H9 (cell line): ENCODE results near the gene FNIP2. TPM values are rescaled to one million over a fixed set of nuclear protein-coding genes. Genes with fewer than 3 reads are reported as not detected.

Experiments used
- DNase-seq: peaks from one replicate; pipeline ENCODE4 v3.0.0-alpha.2; 2017
- H2AFZ ChIP-seq: one replicate; pipeline ENCODE4 v1.6.1; 2013; ENCODE audit warnings: mild to moderate bottlenecking, low read length, control low read depth, moderate library complexity
- H2AK5ac ChIP-seq: 2 replicates; pipeline ENCODE4 v1.6.1; 2013; ENCODE audit warnings: low read length, control low read depth, mixed read lengths; ENCODE audit not compliant: insufficient read length
- H2BK120ac ChIP-seq: one replicate; pipeline ENCODE4 v1.6.1; 2013; ENCODE audit warnings: low read depth, mild to moderate bottlenecking, low read length, control low read depth, inconsistent platforms; ENCODE audit not compliant: poor library complexity, severe bottlenecking
- H2BK12ac ChIP-seq: 2 replicates; pipeline ENCODE4 v1.6.1; 2013; ENCODE audit warnings: low read length, control low read depth, mixed read lengths, low read depth; ENCODE audit not compliant: insufficient read length
- H2BK15ac ChIP-seq: 2 replicates; pipeline ENCODE4 v1.6.1; 2013; ENCODE audit warnings: low read depth, low read length, control low read depth
- H2BK20ac ChIP-seq: one replicate; pipeline ENCODE4 v1.6.1; 2013; ENCODE audit warnings: low read depth, mild to moderate bottlenecking, low read length, control low read depth, inconsistent platforms; ENCODE audit not compliant: poor library complexity, severe bottlenecking
- H2BK5ac ChIP-seq: 2 replicates; pipeline ENCODE4 v1.6.1; 2013; ENCODE audit warnings: low read length, control low read depth, mixed read lengths; ENCODE audit not compliant: insufficient read length
- H3K14ac ChIP-seq: 2 replicates; pipeline ENCODE4 v1.6.1; 2013; ENCODE audit warnings: low read length, control low read depth; ENCODE audit not compliant: insufficient read depth
- H3K18ac ChIP-seq: 2 replicates; pipeline ENCODE4 v1.6.1; 2013; ENCODE audit warnings: low read depth, mild to moderate bottlenecking, mixed read lengths, low read length, control low read depth; ENCODE audit not compliant: insufficient read length
- H3K23ac ChIP-seq: 2 replicates; pipeline ENCODE4 v1.6.1; 2013; ENCODE audit warnings: low read length, control low read depth, mixed read lengths, low read depth; ENCODE audit not compliant: insufficient read length
- H3K23me2 ChIP-seq: 2 replicates; pipeline ENCODE4 v1.6.1; 2013; ENCODE audit warnings: low read depth, mild to moderate bottlenecking, mixed read lengths, low read length, control low read depth; ENCODE audit not compliant: insufficient read length, poor library complexity, severe bottlenecking
- H3K27ac ChIP-seq: 2 replicates; pipeline ENCODE4 v1.5.1; 2013; ENCODE audit warnings: low read length, control low read depth, mixed read lengths, low read depth; ENCODE audit not compliant: insufficient read length
- H3K27me3 ChIP-seq: 2 replicates; pipeline ENCODE4 v1.6.1; 2013; ENCODE audit warnings: low read length, control low read depth, inconsistent platforms; ENCODE audit not compliant: insufficient read depth
- H3K4ac ChIP-seq: 2 replicates; pipeline ENCODE4 v1.6.1; 2013; ENCODE audit warnings: low read depth, mild to moderate bottlenecking, control low read depth, inconsistent platforms, low read length, moderate library complexity
- H3K4me1 ChIP-seq: 2 replicates; pipeline ENCODE4 v1.6.1; 2013; ENCODE audit warnings: low read length, control low read depth, inconsistent platforms; ENCODE audit not compliant: insufficient read depth
- H3K4me2 ChIP-seq: 2 replicates; pipeline ENCODE4 v1.6.1; 2013; ENCODE audit warnings: low read length, control low read depth, mixed read lengths; ENCODE audit not compliant: insufficient read length, insufficient read depth
- H3K56ac ChIP-seq: 2 replicates; pipeline ENCODE4 v1.6.1; 2013; ENCODE audit warnings: low read depth, mild to moderate bottlenecking, mixed read lengths, low read length, control low read depth; ENCODE audit not compliant: insufficient read length
- H3K79me1 ChIP-seq: 2 replicates; pipeline ENCODE4 v1.6.1; 2013; ENCODE audit warnings: low read depth, mild to moderate bottlenecking, moderate library complexity, low read length, control low read depth, inconsistent platforms; ENCODE audit not compliant: insufficient read depth, poor library complexity, severe bottlenecking
- H3K79me2 ChIP-seq: 2 replicates; pipeline ENCODE4 v1.6.1; 2013; ENCODE audit warnings: low read length, control low read depth, inconsistent platforms; ENCODE audit not compliant: insufficient read depth
- H3K9ac ChIP-seq: 2 replicates; pipeline ENCODE4 v1.6.1; 2013; ENCODE audit warnings: low read length, control low read depth, mixed read lengths; ENCODE audit not compliant: insufficient read length; ENCODE audit errors: extremely low read depth
- H3K9me3 ChIP-seq: one replicate; pipeline ENCODE4 v1.6.1; 2013; ENCODE audit warnings: low read depth, low read length, inconsistent platforms; ENCODE audit not compliant: control insufficient read depth
- H3T11ph ChIP-seq: one replicate; pipeline ENCODE4 v1.6.1; 2013; ENCODE audit warnings: mild to moderate bottlenecking, low read length, control low read depth, inconsistent platforms
- H4K20me1 ChIP-seq: one replicate; pipeline ENCODE4 v1.6.1; 2013; ENCODE audit not compliant: control insufficient read depth, insufficient read length, insufficient read depth
- H4K5ac ChIP-seq: 2 replicates; pipeline ENCODE4 v1.6.1; 2013; ENCODE audit warnings: low read depth, mild to moderate bottlenecking, mixed read lengths, low read length, control low read depth; ENCODE audit not compliant: insufficient read length
- H4K8ac ChIP-seq: replicated peaks from 2 replicates; pipeline ENCODE4 v1.6.1; 2013; ENCODE audit warnings: low read length, control low read depth, mixed read lengths, low read depth; ENCODE audit not compliant: insufficient read length
- H4K91ac ChIP-seq: 2 replicates; pipeline ENCODE4 v1.6.1; 2013; ENCODE audit warnings: low read depth, mild to moderate bottlenecking, moderate library complexity, mixed read lengths, low read length, control low read depth; ENCODE audit not compliant: insufficient read length
- H3K27ac Mint-ChIP-seq, 3 experiments: 2 replicates in 2 of 3; 3 replicates in 1 of 3; pipeline ENCODE4 v1.8.0; 2020 to 2021; ENCODE audit warnings: mixed read lengths in 3 of 3, mild to moderate bottlenecking in 1 of 3, moderate library complexity in 1 of 3
- H3K27me3 Mint-ChIP-seq: 2 replicates; pipeline ENCODE4 v1.8.0; 2021; ENCODE audit warnings: low read depth, mild to moderate bottlenecking, moderate library complexity, mixed read lengths
- H3K36me3 Mint-ChIP-seq, 3 experiments: 2 replicates in 2 of 3; 3 replicates in 1 of 3; pipeline ENCODE4 v1.8.0; 2020 to 2021; ENCODE audit warnings: low read depth in 3 of 3, mixed read lengths in 3 of 3; ENCODE audit not compliant: insufficient read depth in 1 of 3
- H3K4me1 Mint-ChIP-seq, 2 experiments: 2 replicates each; pipeline ENCODE4 v1.8.0; 2020; ENCODE audit warnings: mixed read lengths in 2 of 2
- H3K4me3 Mint-ChIP-seq, 2 experiments: 2 replicates in 1 of 2; 3 replicates in 1 of 2; pipeline ENCODE4 v1.8.0; 2020 to 2021; ENCODE audit warnings: mild to moderate bottlenecking in 2 of 2, mixed read lengths in 2 of 2, moderate library complexity in 1 of 2
- H3K9me3 Mint-ChIP-seq, 2 experiments: 2 replicates in 1 of 2; 3 replicates in 1 of 2; pipeline ENCODE4 v1.8.0; 2020; ENCODE audit warnings: mild to moderate bottlenecking in 2 of 2, mixed read lengths in 2 of 2, moderate library complexity in 1 of 2
- CTCF ChIP-seq: fragments of 200-600 bp; sonication (generic); conservative IDR thresholded peaks from 3 replicates; pipeline ENCODE4 v1.8.0; 2021; ENCODE audit warnings: antibody characterized with exemption, mild to moderate bottlenecking
- WGBS: extraction: QIAGEN DNeasy Blood & Tissue Kit; methylation state at CpG from one replicate; pipeline ENCODE4 v1.1.7; 2013; ENCODE audit warnings: missing lambda C conversion rate, low lambda C conversion rate, mixed read lengths; ENCODE audit not compliant: insufficient read length; ENCODE audit errors: extremely low coverage; 5-methylcytosine and 5-hydroxymethylcytosine counted together
- total RNA-seq: library from RNA; stranded (reverse); gene quantifications from 2 replicates; pipeline ENCODE4 v1.2.1, GENCODE V29; 2021

The FNIP2 gene
- total RNA-seq, 1 experiment from 2014 or later: 9.6 TPM

DNA sequence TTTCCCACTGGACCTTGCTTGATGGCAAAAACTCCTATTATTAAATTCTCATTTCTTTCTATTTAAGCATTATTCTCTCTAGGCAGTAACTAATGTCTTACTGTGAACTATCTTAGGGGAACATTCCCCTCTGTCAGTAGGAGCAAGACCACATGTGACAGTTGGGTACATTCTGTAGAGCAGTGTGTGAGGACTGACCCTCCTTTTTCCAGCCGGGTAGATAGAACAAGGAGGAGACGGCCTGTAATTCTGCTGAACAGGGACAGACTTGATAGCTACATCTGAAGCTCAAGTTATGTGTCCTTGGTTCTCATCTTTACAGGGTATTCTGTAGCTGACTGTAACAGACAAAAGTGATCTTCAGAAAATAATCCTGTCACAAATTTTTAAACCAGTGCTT lies 43.3 kb downstream of the FNIP2 start:
- H3K27me3 Mint-ChIP-seq: no peaks in the 10 kb centered on the region
- H3K56ac ChIP-seq: no peak overlapping the region
- H3K27ac Mint-ChIP-seq: no peak overlapping the region; a peak in 1 of 7 replicates
- H2BK12ac ChIP-seq: no peak overlapping the region
- no peak overlapping the region for H3K9ac ChIP-seq
- no peak overlapping the region for H3T11ph ChIP-seq
- H4K91ac ChIP-seq: no peak overlapping the region
- H4K5ac ChIP-seq: no peak overlapping the region
- no peak for TF ChIP-seq CTCF
- no peak overlapping the region for H2BK15ac ChIP-seq
- no peaks in the 10 kb centered on the region for H3K79me1 ChIP-seq
- H2AFZ ChIP-seq: no peak overlapping the region
- no peak overlapping the region for H4K8ac ChIP-seq
- H3K23me2 ChIP-seq: no peaks in the 10 kb centered on the region
- H2AK5ac ChIP-seq: no peak overlapping the region
- 0 out of 2 replicates have a peak, but pooled peaks cover 2% of the 10 kb centered on the region for H3K79me2 ChIP-seq
- H3K27ac ChIP-seq: no peak overlapping the region
- no peak for DNase-seq
- no peak overlapping the region for H3K14ac ChIP-seq
- H2BK120ac ChIP-seq: no peak overlapping the region
- H3K4me1 Mint-ChIP-seq: peaks cover 18 to 25% of the 10 kb centered on the region in 2 experiments
- H3K4ac ChIP-seq: no peak overlapping the region
- H2BK20ac ChIP-seq: no peak overlapping the region
- H3K4me3 Mint-ChIP-seq: no peak overlapping the region
- no peaks in the 10 kb centered on the region for H3K36me3 Mint-ChIP-seq
- WGBS: no CpG with 5 or more reads among the region's 2 CpGs
- H4K20me1 ChIP-seq: no peaks in the 10 kb centered on the region
- H3K9me3 Mint-ChIP-seq: no peaks in the 10 kb centered on the region
- H3K9me3 ChIP-seq: no peaks in the 10 kb centered on the region
- H3K23ac ChIP-seq: no peak overlapping the region
- H3K4me2 ChIP-seq: no peak overlapping the region
- H3K4me1 ChIP-seq: peaks cover 2% of the 10 kb centered on the region; the same call in 1 of the 2 replicates
- H3K18ac ChIP-seq: no peak overlapping the region
- no peaks in the 10 kb centered on the region for H3K27me3 ChIP-seq
- H2BK5ac ChIP-seq: no peak overlapping the region
